ENCODE measurements around the gene MAFF.

DNA sequence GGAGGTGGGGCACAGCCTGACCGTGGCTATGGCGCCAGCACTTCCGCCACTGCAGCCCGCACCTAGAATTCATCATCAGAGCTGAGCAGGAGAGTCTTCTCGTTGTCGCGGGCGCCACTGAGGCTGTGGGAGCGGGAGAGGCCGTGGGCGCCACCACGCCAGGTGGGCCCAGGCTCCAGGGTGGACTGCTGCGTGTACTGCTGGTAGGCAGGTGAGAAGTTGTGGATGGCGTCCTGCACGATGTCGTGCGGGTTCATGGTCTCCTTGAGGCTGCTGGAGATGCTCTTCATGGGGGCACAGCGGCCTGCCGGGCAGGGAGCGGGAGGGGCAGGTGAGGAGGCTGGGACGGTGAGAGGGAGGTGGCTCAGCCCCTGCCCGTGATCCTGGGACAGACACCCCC, 19.6 kb downstream of the MAFF start:
- TF ChIP-seq CTCF (IDR thresholded peaks at IDR 0.05) (no peak), POLR2A (IDR thresholded peaks at IDR 0.05) (no peak)

All from uterus (tissue), 2 donors.